Stimulated activated CD8-positive, alpha-beta memory T cell treated with anti-CD3 and anti-CD28 coated beads, Interleukin-12 subunit alpha, Interleukin-12 subunit beta, amount 100 ng/mL, for 4 hours (primary cell): ENCODE measurements around the gene NUDT4B.
"Not testable (repeated sequence)": the region's sequence is repeated elsewhere in the genome, so short reads cannot be mapped to it uniquely, and the experiment has no call there.

ENCODE experiments used
- DNase-seq: peaks from one replicate; pipeline ENCODE4 v3.0.0-alpha.2; 2020; ENCODE audit warnings: low read depth

Gene NUDT4B

DNA sequence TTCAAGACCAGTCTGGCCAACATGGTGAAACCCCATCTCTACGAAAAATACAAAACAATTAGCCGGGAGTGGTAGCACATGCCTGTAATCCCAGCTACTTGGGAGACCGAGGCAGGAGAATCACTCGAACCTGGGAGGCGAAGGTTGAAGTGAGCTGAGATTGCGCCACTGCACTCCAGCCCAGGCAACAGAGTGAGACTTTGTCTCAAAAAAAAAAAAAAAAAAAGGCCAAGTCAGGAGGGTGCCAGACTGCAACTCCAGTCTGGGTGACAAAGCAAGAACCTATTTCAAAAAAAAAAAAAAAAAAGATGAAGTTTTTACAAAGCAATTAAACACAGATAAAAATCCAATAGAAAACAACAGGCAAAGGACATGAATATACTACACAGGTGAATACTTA, 9.9 kb upstream of the NUDT4B start:
- DNase-seq, result not testable (repeated sequence)

DNA sequence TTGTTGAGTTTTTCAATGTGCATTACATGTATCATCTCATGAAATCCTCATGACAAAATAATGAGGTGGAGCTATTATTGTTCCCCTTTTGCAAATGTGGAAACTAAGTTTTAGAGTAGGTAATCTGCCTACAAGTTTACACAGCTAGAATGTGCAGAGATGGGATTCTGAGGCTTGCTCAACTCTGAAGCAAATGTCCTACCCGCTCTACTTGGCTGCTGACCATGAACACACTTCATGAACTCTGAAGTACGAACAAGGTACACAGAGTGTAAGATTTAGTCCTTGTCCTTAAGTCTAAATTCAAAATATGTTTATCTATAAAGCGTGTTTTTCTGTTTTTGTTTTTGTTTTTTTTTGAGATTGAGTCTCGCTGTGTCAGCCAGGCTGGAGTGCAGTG, 5.4 kb upstream of the NUDT4B start:
- DNase-seq, result not testable (repeated sequence)

DNA sequence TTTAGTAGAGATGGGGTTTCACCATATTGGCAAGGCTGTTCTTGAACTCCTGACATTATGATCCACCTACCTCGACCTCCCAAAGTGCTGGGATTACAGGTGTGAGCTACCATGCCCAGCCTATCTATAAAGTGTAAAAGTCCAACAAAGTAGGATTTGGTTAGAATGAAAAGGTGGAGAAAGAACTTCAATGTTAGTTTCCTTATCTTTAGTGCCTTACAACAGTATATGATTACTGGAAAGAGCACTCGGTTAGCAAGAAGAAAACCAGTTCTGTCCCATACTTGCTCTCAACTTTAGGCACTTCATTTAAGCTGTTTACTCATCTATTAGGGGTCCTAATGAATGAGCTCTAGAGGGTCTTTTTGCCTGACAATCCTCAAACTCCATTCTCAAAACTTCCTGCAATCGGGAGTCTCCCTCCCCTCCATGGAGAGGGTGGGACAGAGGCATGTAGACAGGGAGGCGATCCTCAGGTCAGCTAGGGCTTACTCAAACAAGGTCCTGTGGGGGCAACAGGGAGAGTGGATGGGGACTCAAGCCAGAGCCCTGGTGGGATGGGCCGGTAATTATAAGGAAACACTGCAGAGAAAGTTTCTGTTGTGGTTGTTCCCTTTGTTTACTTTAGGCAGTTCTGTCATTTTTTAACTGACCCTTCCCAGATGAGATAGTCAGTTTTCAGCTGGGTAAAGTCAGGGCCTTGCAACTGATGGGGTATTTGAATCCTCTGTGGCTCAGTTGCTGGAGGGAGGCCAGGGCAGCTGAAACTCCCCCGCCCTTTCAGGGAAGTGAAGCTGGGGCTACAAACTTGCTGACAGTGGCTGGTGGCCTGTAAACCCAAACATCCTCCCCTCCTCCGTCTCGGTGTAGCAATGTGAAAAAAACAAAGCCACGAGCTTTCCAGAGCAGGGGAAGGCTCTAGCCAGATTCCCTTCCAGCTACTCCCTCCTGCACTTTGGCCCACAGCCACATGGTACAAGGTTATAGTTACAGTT, 4.6 kb upstream of the NUDT4B start:
- not testable (repeated sequence) for DNase-seq

DNA sequence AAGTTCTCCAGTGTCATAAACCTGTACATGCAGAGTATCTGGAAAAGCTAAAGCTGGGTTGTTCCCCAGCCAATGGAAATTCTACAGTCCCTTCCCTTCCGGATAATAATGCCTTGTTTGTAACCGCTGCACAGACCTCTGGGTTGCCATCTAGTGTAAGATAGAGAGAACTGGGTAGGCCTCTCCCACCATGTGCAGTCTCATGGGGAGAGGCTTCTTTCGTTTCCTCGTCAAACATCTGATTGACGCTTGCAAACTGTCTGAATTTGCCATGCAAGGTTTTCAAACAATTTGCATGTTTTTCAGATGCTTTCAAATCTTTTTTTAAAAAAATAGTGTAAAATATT, 734 bp downstream of the NUDT4B start:
- not testable (repeated sequence) for DNase-seq

DNA sequence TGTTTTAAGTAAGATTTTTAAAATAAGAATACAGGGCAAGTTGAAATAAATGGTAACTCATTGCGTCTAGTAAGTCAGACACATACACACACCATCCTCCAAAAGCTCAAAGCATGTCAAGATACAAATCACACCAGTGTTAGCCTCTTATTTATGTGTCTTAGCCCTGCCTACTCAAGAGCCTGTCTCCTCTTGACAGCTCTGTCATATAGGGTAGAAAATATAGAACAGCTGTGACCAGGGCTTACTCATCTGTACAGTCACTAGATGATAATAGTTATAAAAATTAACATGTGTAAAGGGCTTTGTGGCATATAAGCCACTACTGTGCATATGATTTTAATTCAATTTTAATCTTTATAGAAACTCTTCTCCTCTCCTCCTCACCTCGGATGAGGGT, 7.7 kb downstream of the NUDT4B start:
- not testable (repeated sequence) for DNase-seq

DNA sequence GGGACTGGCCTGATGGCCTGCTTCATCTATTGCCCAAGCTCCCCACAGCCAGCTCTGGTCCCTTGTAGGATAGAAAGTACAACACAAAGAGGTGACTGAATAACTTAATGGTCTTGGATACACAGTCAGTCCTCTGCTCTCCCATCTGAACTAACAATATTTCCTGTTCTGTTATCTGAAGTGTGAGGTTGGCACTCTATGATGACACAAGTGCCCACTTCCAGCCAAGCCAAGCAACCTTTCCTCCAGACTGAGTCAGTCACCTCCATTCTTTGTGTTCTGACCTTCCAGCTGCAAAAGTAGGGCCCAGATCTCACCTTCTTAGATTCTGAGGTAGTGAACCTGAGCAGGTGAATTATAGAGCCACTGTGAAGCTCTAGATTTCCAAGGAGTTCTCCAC, 8.9 kb downstream of the NUDT4B start:
- DNase-seq, result not testable (repeated sequence)

DNA sequence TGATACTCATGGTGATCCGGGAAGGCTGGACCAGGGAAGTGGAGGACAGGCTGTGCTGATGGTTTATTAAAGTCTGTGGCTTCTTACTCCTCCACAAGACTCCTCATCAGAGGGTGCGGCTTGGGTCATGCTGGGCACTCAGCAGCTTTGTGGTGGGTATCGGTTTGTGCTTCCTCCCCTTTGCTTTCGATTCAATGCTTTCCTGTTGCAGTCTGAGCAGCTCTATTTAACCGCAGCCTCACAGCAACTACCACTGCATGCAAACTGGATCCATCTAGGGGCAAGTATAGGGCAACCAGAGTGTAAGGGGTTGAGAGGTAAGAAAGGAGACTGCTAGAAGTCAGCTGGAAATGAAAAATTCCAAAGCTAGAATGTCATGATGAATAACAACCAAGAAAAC, 9.8 kb downstream of the NUDT4B start:
- not testable (repeated sequence) for DNase-seq

DNA sequence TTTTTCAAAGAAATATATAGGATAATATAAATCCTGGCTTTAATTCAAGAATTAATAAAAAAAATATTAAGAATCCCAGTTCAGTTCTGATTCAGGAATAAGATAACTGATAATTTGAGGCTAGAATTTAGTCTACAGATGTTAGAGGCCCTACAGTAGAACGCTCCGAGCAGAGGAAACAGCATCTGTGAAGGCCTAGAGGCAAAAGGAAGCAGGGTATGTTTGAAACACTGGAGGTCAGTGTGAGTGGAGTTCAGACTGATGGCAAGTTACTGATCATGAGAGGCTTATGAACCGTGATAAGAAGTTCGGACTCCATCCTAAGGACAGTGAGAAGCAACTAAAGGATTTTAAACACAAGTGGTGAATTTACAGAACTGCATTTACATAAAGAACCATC, 10.4 kb downstream of the NUDT4B start:
- DNase-seq, result not testable (repeated sequence)

DNA sequence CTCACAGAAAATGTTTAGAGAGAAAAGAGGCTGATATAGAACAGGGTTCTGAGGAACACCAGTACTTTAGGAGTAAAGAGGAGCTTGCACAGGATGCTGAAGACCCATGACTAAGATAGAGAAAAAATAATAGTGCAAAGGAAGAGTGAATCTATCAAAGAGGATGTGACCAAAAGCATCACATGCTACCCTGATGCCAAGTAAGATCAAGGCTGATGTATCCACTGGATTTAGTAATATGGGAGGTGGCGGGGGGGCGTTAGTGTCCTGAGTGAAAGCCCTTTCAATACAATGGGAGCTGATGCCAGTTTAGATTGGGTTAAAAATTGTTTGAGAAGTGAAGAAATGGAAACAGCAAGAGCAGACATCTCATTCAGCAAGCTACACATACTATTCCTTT, 11.2 kb downstream of the NUDT4B start:
- DNase-seq, result peak; percentile 0

DNA sequence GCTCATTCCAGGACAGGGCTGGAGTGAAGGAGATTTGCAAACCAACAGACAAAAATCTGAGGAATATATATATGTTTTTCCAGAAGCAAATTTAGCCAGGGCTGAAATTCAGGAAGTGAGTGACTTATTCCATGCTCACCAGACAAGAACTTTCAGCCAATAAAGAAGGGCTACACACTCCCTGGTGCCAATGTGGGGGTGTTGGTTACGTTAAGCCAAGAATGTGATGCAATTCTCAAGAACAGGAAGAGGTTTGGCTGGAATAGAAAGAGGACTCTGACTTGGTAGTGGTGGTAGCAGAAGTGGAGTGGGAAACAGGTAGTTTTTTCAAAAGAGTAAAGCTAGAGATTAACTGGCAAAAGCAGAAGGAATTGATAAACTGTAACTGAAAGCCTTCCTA, 11.6 kb downstream of the NUDT4B start:
- DNase-seq, result not testable (repeated sequence)

DNA sequence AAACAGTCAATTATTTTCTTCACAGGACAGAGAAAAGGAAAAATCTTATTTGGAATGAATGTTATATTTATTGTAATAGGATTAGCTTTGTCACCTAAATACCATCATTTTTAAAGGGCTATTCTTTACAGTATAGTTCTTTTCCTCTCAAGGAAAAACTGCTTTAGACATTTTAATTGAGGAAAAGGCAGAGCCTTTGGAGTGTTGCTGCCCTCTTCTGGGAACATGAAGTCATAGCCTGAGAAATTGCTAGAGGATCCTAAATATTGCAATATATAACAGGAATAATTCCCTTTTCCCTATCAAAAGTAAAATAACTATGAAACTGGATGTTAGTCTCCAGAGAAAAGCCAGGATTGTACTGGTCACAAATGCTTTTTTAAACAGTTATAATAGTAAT, 12.8 kb downstream of the NUDT4B start:
- DNase-seq, result not testable (repeated sequence)

DNA sequence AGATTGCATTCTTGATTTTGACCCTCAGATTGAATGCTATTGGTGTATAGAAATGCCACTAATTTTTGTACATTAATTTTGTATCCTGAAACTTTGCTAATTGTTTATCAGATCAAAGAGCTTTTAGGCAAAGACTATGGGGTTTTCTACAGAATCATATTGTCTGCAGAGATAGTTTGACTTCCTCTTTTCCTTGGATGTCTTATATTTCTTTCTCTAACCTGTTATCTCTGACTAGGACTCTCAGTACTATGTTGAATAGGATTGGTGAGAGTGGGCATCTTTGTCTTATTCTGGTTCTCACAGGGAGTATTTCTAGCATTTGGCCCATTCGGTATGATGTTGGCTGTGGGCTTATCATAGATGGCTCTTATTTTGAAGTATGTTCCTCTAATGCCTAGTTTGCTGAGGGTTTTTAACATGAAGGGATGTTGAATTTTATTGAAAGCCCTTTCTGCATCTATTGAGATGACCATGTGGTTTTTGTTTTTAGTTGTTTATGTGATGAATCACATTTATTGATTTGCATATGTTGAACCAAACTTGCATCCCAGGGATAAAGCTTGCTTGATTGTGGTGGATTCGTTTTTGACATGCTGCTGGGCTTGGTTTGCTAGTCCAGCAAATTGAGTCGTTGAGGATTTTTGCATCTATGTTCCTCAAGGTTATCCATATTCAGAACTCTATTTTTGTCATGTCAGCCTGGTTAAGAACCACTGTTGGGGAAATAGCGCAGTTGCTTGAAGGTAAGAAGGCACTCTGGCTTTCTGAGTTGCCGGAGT, 16.9 kb downstream of the NUDT4B start:
- not testable (repeated sequence) for DNase-seq

DNA sequence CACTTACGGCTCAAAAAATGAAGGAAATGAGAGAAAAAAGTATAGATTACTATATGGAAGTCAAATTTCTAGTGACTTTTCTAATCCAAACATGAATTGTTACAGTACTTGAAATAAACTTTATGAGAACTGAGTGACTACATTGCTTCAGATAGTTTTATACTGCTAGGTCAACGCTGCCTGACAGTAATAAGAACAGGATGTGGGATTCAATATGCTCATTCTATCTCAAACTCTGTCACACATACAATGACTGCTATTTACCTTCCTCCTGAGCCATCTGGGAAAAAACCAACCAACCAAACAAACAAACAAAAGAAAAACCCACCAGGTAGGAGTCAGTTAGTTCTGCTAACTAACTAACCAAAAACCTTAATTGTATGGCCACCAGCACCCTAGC, 20.0 kb downstream of the NUDT4B start:
- not testable (repeated sequence) for DNase-seq

DNA sequence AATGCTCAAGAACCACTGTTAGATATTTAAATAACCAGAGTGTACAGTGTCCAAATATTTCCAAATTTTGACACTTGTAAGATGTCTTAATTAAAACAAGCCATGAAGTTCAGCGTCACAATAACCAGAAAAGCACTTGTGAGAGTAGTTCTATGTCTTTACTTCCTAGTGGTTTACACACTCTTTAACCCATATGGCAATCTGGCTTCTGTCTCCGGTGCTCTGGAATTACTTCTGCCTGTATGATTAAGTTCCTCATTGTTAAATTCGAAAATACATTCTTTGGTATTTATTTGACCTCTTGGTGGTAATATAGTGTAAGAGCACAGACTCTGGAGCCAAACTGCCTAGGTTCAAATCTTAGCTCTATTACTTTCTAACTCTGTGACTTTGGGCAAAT, 20.9 kb downstream of the NUDT4B start:
- DNase-seq, result not testable (repeated sequence)

DNA sequence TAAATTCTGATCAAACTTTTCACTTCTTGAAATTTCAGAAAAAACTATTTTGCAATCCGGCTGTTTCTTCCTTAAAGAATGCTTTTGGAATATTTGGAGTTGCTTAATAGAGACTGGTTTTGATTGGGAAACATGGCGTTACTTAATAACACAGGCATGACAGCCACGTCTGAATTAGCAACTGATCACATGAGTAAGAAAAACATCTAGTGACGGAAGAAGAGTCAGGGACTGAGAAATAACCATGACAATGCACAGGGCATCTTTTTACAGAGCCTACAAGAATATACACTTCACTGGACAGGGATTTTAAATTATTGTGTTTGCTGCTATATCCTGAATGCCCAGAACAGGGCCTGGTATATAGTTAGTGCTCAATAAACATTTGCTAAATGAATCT, 25.1 kb downstream of the NUDT4B start:
- DNase-seq, result not testable (repeated sequence)

DNA sequence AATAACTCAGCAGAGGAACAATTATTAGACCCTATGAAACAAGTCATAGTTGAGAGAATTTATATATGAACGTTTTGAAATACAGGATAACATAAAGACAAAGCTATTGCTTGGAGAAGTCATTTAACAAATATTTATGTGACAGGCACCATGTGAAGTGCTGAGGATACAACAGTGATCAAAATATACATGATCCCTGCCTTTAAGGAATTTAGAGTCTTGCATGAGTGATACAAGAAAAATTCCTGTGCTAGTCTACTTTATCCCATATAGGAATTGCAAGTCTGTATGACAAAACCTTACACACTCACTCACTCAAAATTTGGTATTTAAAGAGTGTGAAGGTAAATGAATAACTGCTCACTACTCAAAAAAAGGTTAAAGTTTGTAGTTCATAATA, 25.5 kb downstream of the NUDT4B start:
- DNase-seq, result not testable (repeated sequence)

DNA sequence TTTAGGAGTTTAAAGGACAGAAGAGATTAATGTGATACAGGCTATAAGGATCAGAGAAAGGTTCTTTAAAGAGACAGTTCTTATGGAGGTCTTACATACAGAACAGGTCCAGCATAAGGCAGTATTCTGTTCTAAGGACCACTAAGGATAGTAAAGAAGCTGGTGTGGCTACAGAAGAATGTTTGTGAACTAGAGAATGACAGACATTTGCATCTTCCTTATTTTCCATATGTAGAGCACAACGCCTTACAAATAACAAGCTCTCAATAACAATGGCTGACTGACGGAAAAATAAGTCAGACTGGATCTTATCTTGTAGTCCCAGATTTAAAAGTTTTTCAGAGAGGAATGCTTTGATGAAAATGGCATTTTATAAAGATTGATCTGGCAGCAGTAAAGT, 26.7 kb downstream of the NUDT4B start:
- not testable (repeated sequence) for DNase-seq

DNA sequence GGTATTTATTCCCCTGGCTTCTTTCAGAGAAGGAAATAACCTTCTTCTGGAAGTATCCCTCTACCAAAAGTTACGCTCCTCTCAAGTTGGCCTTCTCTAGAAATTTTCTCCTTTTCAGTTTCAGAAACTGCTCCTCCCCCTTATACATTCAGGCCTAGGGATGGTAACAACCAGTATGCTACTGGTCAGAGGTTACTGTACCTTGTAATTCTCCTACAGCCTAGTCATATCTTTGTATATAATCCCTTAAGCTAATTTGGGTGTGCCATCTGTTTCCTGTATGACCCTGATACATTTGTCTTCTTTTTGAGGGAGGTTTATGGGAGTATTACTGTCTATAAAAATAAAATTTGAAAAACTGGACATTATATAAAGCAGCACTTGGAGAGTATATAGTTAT, 29.1 kb downstream of the NUDT4B start:
- not testable (repeated sequence) for DNase-seq

DNA sequence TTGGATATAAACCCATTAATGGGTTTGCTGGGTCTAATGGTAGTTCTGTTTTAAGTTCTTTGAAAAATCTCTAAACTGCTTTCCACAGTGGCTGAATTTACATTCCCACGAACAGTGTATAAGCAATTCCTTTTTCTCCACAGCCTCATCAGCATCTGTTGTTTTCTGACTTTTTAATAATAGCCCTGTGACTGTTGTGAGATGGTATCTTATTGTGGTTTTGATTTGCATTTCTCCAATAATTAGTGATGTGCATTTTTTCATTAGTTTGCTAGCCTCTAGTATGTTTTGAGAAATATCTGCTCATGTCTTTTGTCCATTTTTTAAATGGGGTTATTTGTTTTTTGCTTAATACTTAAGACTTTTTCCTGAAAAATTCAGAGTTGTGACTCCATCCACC, 31.8 kb downstream of the NUDT4B start:
- not testable (repeated sequence) for DNase-seq

DNA sequence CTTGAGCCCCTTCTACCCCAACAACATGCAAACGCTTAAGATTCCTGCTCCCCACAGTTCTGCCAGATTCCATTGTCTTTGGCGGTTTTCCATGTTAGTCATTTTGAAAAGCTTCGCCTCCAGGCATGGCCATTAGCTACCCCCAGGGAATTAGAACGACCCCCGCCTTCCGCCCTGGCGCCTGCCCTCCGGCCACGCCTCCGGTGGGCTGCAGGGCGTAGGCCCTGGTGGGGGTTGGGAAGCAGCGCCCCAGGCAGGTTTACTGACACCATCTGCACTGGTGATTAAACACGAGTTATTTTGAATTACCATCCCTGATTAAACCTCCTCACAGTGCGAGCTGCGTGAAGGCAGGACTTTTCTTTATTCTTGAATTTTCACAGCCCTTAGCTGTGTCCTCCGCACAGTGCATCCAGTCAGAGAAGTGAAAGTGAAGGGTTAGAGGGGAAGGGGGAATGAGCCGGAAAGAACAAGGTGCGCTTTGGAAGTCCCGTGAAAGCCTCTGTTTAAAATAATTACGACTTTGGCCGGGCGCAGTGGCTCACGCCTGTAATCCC, 43.0 kb downstream of the NUDT4B start:
- not testable (repeated sequence) for DNase-seq

DNA sequence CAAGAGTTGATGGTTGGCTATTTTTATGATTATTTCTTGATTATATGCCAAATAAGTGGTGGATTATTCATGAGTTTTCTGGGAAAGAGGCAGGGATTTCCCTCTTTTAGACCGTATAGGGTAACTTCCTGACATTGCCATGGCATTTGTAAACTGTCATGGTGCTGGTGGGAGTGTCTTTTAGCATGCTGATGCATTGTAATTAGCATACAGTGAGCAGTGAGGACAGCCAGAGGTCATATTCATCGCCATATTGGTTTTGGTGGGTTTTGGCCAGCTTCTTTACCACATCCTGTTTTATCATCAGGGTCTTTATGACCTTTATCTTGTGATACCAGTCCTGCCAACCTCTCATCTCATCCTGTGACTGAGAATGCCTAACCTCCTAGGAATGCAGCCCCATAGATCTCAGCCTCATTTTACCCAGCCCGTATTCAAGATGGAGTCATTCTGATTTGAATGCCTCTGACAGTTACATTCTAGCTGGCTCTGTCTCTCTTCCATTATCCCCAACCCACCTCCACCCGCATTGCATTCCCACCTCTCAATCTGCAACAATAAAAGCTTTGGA, 45.3 kb downstream of the NUDT4B start:
- not testable (repeated sequence) for DNase-seq
